Karpas-422 (cell line): ENCODE measurements around the gene ZNF445. TPM values are rescaled to one million over a fixed set of nuclear protein-coding genes. Genes with fewer than 3 reads are reported as not detected.

ENCODE experiments used
- DNase-seq: peaks from one replicate; pipeline ENCODE4 v3.0.0-alpha.2; 2015
- H2AFZ ChIP-seq: fragments of 200-600 bp; sonication (generic); 2 replicates; pipeline ENCODE4 v1.6.1; 2014; ENCODE audit warnings: antibody characterized with exemption, low read length, mixed read lengths
- H3K27ac ChIP-seq: fragments of 200-600 bp; sonication (generic); 2 replicates; pipeline ENCODE4 v1.5.1; 2014; ENCODE audit warnings: mild to moderate bottlenecking, low read length, moderate library complexity
- H3K27me3 ChIP-seq: fragments of 200-600 bp; sonication (generic); 2 replicates; pipeline ENCODE4 v1.6.1; 2014; ENCODE audit warnings: low read length, mixed read lengths
- H3K36me3 ChIP-seq: fragments of 200-600 bp; sonication (generic); 2 replicates; pipeline ENCODE4 v1.6.1; 2014; ENCODE audit warnings: low read length, mixed read lengths; ENCODE audit not compliant: insufficient read depth
- H3K4me1 ChIP-seq: fragments of 200-600 bp; sonication (generic); 2 replicates; pipeline ENCODE4 v1.6.1; 2014; ENCODE audit warnings: mild to moderate bottlenecking, low read length, mixed read lengths
- H3K4me2 ChIP-seq: fragments of 200-600 bp; sonication (generic); 2 replicates; pipeline ENCODE4 v1.6.1; 2014; ENCODE audit warnings: low read length, low read depth, mild to moderate bottlenecking; ENCODE audit not compliant: poor library complexity, severe bottlenecking
- H3K4me3 ChIP-seq: fragments of 200-600 bp; sonication (generic); 2 replicates; pipeline ENCODE4 v1.5.1; 2014; ENCODE audit warnings: mild to moderate bottlenecking, antibody characterized with exemption, low read length, mixed read lengths
- H3K79me2 ChIP-seq: fragments of 200-600 bp; sonication (generic); 2 replicates; pipeline ENCODE4 v1.6.1; 2014; ENCODE audit warnings: mild to moderate bottlenecking, low read length, mixed read lengths
- H3K9ac ChIP-seq: fragments of 200-600 bp; sonication (generic); 2 replicates; pipeline ENCODE4 v1.6.0; 2014; ENCODE audit warnings: low read length
- H3K9me2 ChIP-seq: fragments of 200-600 bp; sonication (generic), shearing (Covaris generic); replicated peaks from 2 replicates; pipeline ENCODE4 v1.6.0; 2014; ENCODE audit warnings: mild to moderate bottlenecking, low read length, moderate library complexity; ENCODE audit not compliant: insufficient read depth
- H3K9me3 ChIP-seq: fragments of 300-700, 200-600 bp; sonication (generic); 2 replicates; pipeline ENCODE4 v1.6.1; 2014; ENCODE audit warnings: low read length, mixed read lengths
- H4K20me1 ChIP-seq: fragments of 200-600 bp; sonication (generic); 2 replicates; pipeline ENCODE4 v1.6.1; 2014; ENCODE audit warnings: mild to moderate bottlenecking, antibody characterized with exemption, low read length, low read depth; ENCODE audit not compliant: insufficient read depth
- total RNA-seq: library from RNA; depleted of rRNA; stranded (reverse); fragments of >200 nt; shearing (Covaris generic); gene quantifications from 2 replicates; pipeline ENCODE4 v1.2.3, GENCODE V29; 2014; ENCODE audit warnings: low replicate concordance; rRNA removed

Gene ZNF445
- total RNA-seq: 9.2 and 9.8 TPM in 2 replicates

GRCh38 chr3:44477312-44478030 lies at the start of gene ZNF445:
Gene ZNF445 (minus strand): TSS chr3:44477670. CDS start chr3:44455549, 22,121 bp downstream.
- Histone ChIP-seq H3K27me3 (no peaks in the 10 kb centered on the region), H3K36me3 (no peaks in the 10 kb centered on the region), H3K27ac (peak within 1 kb of the TSS; percentile 14; the same call in 1 of the 2 replicates), H4K20me1 (no peaks in the 10 kb centered on the region), H3K9me3 (no peaks in the 10 kb centered on the region), H3K79me2 (peaks cover 46% of the 10 kb centered on the region), H2AFZ (peak within 1 kb of the TSS; percentile 94), H3K4me1 (peaks cover 32% of the 10 kb centered on the region), H3K9me2 (no peaks in the 10 kb centered on the region), H3K4me2 (peak within 1 kb of the TSS; percentile 93), H3K4me3 (peak within 1 kb of the TSS; percentile 67), H3K9ac (peak within 1 kb of the TSS; percentile 72)
- DNase-seq: peak; percentile 88

- Histone ChIP-seq H3K9me3 (no peaks in the 10 kb centered on the region), H3K27me3 (no peaks in the 10 kb centered on the region), H3K4me3 (no peak overlapping the region), H4K20me1 (no peaks in the 10 kb centered on the region), H2AFZ (no peak overlapping the region), H3K36me3 (no peaks in the 10 kb centered on the region), H3K9me2 (no peaks in the 10 kb centered on the region), H3K4me2 (no peak overlapping the region), H3K27ac (no peak overlapping the region), H3K4me1 (no peaks in the 10 kb centered on the region), H3K79me2 (no peaks in the 10 kb centered on the region), H3K9ac (no peak overlapping the region)
- no peak for DNase-seq
Measured at GRCh38 chr3:44525060-44525459, 47.6 kb upstream of the ZNF445 start.

- Histone ChIP-seq H3K79me2 (no peaks in the 10 kb centered on the region), H3K9me3 (no peaks in the 10 kb centered on the region), H3K4me1 (peaks cover 10% of the 10 kb centered on the region), H3K36me3 (no peaks in the 10 kb centered on the region), H3K27me3 (no peaks in the 10 kb centered on the region), H4K20me1 (no peaks in the 10 kb centered on the region), H2AFZ (no peak overlapping the region), H3K9me2 (no peaks in the 10 kb centered on the region), H3K4me2 (no peak overlapping the region), H3K9ac (no peak overlapping the region), H3K27ac (no peak overlapping the region), H3K4me3 (no peak overlapping the region)
- no peak for DNase-seq
Measured at GRCh38 chr3:44522494-44522933, 45.0 kb upstream of the ZNF445 start.

- Histone ChIP-seq H3K4me1 (peaks cover 10% of the 10 kb centered on the region), H3K4me2 (no peak overlapping the region), H4K20me1 (no peaks in the 10 kb centered on the region), H3K4me3 (no peak overlapping the region), H3K9me3 (no peaks in the 10 kb centered on the region), H3K36me3 (no peaks in the 10 kb centered on the region), H3K79me2 (no peaks in the 10 kb centered on the region), H3K27me3 (no peaks in the 10 kb centered on the region), H3K27ac (no peak overlapping the region), H2AFZ (no peak overlapping the region), H3K9ac (no peak overlapping the region), H3K9me2 (no peaks in the 10 kb centered on the region)
- no peak for DNase-seq
Measured at GRCh38 chr3:44521721-44522120, 44.3 kb upstream of the ZNF445 start.

- no peaks in the 10 kb centered on the region for H3K27me3 ChIP-seq
- peaks cover 10% of the 10 kb centered on the region for H3K4me1 ChIP-seq
- no peaks in the 10 kb centered on the region for H4K20me1 ChIP-seq
- no peak for DNase-seq
- no peak overlapping the region for H3K4me2 ChIP-seq
- no peak overlapping the region for H3K4me3 ChIP-seq
- H3K27ac ChIP-seq: no peak overlapping the region
- no peaks in the 10 kb centered on the region for H3K9me3 ChIP-seq
- H3K9me2 ChIP-seq: no peaks in the 10 kb centered on the region
- no peaks in the 10 kb centered on the region for H3K79me2 ChIP-seq
- H3K36me3 ChIP-seq: no peaks in the 10 kb centered on the region
- H3K9ac ChIP-seq: no peak overlapping the region
- H2AFZ ChIP-seq: no peak overlapping the region
Measured at GRCh38 chr3:44518782-44519156, 41.3 kb upstream of the ZNF445 start.

GRCh38 chr3:44516230-44516629 lies 38.8 kb upstream of the ZNF445 start:
- DNase-seq: peak; percentile 54
- H3K36me3 ChIP-seq: no peaks in the 10 kb centered on the region

GRCh38 chr3:44513513-44513912 lies 36.0 kb upstream of the ZNF445 start:
- no peaks in the 10 kb centered on the region for H3K9me2 ChIP-seq
- no peaks in the 10 kb centered on the region for H3K9me3 ChIP-seq
- H3K4me3 ChIP-seq: no peak overlapping the region
- H3K27me3 ChIP-seq: no peaks in the 10 kb centered on the region
- peaks cover 16% of the 10 kb centered on the region for H3K79me2 ChIP-seq
- no peak for DNase-seq
- H3K36me3 ChIP-seq: peaks cover under 1% of the 10 kb centered on the region; the same call in 1 of the 2 replicates
- H4K20me1 ChIP-seq: no peaks in the 10 kb centered on the region
- no peak overlapping the region for H2AFZ ChIP-seq
- H3K4me1 ChIP-seq: peaks cover 19% of the 10 kb centered on the region
- H3K27ac ChIP-seq: no peak overlapping the region
- no peak overlapping the region for H3K4me2 ChIP-seq
- no peak overlapping the region for H3K9ac ChIP-seq

More at GRCh38 chr3:44516230-44516629, 38.8 kb upstream of the ZNF445 start:
- no peak overlapping the region for H3K27ac ChIP-seq
- H3K9ac ChIP-seq: no peak overlapping the region
- no peak overlapping the region for H3K4me2 ChIP-seq
- H3K9me2 ChIP-seq: no peaks in the 10 kb centered on the region
- no peaks in the 10 kb centered on the region for H4K20me1 ChIP-seq
- H3K79me2 ChIP-seq: no peaks in the 10 kb centered on the region
- peaks cover 13% of the 10 kb centered on the region for H3K4me1 ChIP-seq
- no peaks in the 10 kb centered on the region for H3K27me3 ChIP-seq
- no peaks in the 10 kb centered on the region for H3K9me3 ChIP-seq
- H2AFZ ChIP-seq: no peak overlapping the region
- no peak overlapping the region for H3K4me3 ChIP-seq

- peaks cover 4% of the 10 kb centered on the region; the same call in 1 of the 2 replicates for H3K36me3 ChIP-seq
- no peaks in the 10 kb centered on the region for H3K9me2 ChIP-seq
- H3K9ac ChIP-seq: peak overlapping the region; percentile 77
- H3K4me1 ChIP-seq: peaks cover 14% of the 10 kb centered on the region
- peak overlapping the region; percentile 97; the same call in 1 of the 2 replicates for H2AFZ ChIP-seq
- H3K4me2 ChIP-seq: peak overlapping the region; percentile 94
- DNase-seq: no peak
- no peaks in the 10 kb centered on the region for H4K20me1 ChIP-seq
- H3K27me3 ChIP-seq: no peaks in the 10 kb centered on the region
- H3K9me3 ChIP-seq: no peaks in the 10 kb centered on the region
- no peak overlapping the region for H3K27ac ChIP-seq
- H3K4me3 ChIP-seq: peak overlapping the region; percentile 91
- H3K79me2 ChIP-seq: peaks cover 38% of the 10 kb centered on the region
Measured at GRCh38 chr3:44511238-44511566, 33.7 kb upstream of the ZNF445 start.
